Measurements from ENCODE around the gene CDKN2AIP. TPM values are rescaled to one million over a fixed set of nuclear protein-coding genes. Genes with fewer than 3 reads are reported as not detected.

The CDKN2AIP gene
- total and polyA plus RNA-seq, 2 donors (not counting 1 experiment from before 2014, with no cell fraction given) = 13.6 to 36.0 TPM

- H3K4me1 Mint-ChIP-seq = no peaks in the 10 kb centered on the region
- H3K4me3 ChIP-seq (ENCODE audit: control extremely low read depth in 1 of 5, extremely low read depth in 1 of 5, insufficient read depth in 1 of 5, low read depth in 2 of 5, low read length in 4 of 5) = no peak overlapping the region
- 98% methylated on average over 7 of the region's 7 CpGs for WGBS (ENCODE audit: insufficient coverage)
- no peak for ATAC-seq (ENCODE audit: low read depth)
- H3K4me1 ChIP-seq (ENCODE audit: control insufficient read depth in 2 of 2, insufficient read depth in 2 of 2, low read length in 2 of 2) = no peaks in the 10 kb centered on the region
- POLR2A ChIA-PET = no interaction called here
- intact Hi-C loops (cut with micrococcal nuclease) = no loop called here
- H3K27ac ChIP-seq (ENCODE audit: low read length in 2 of 2) = no peak overlapping the region
- H3K36me3 ChIP-seq (replicated peaks in 1 of 2; ENCODE audit: control extremely low read depth in 1 of 2, control insufficient read depth in 1 of 2, extremely low read depth in 1 of 2, insufficient read depth in 2 of 2, low read length in 1 of 2) = no peaks in the 10 kb centered on the region
- no peak overlapping the region for H3K4me2 ChIP-seq (replicated peaks; ENCODE audit: low read depth, low read length, poor library complexity, severe bottlenecking)
- no peak overlapping the region for H2AFZ ChIP-seq (ENCODE audit: insufficient read depth, low read depth, low read length, poor library complexity, severe bottlenecking)
- no peaks in the 10 kb centered on the region for H4K20me1 ChIP-seq (ENCODE audit: control insufficient read depth, insufficient read depth, low read length, poor library complexity, severe bottlenecking)
- no peak overlapping the region for H3K27ac Mint-ChIP-seq
- DNase-seq = no peak
- no peaks in the 10 kb centered on the region for H3K27me3 ChIP-seq (replicated peaks in 1 of 4; ENCODE audit: control extremely low read depth in 1 of 4, control insufficient read depth in 3 of 4, insufficient read depth in 4 of 4, low read length in 3 of 4)
- no peak overlapping the region for H3K4me3 Mint-ChIP-seq
- H3K9me3 ChIP-seq (ENCODE audit: control extremely low read depth in 1 of 3, control insufficient read depth in 2 of 3, insufficient read depth in 1 of 3, low read length in 2 of 3) = no peaks in the 10 kb centered on the region
- CTCF ChIA-PET = no interaction called here
- H3K27me3 Mint-ChIP-seq = peaks cover 20% of the 10 kb centered on the region
- no peaks in the 10 kb centered on the region for H3K79me2 ChIP-seq (ENCODE audit: control insufficient read depth, insufficient read depth, low read length)
- TF ChIP-seq EZH2 (IDR thresholded peaks at IDR 0.05; ENCODE audit: borderline replicate concordance, insufficient read depth, low read depth, low read length, poor library complexity, severe bottlenecking) (no peak), CTCF (IDR thresholded peaks at IDR 0.05) (no peak)
- no peak overlapping the region for H3K9ac ChIP-seq (ENCODE audit: low read length)
- no peaks in the 10 kb centered on the region for H3K9me3 Mint-ChIP-seq (ENCODE audit: insufficient read depth)
Measured at GRCh38 chr4:183429489-183429888, 14.9 kb upstream of the CDKN2AIP start.

GRCh38 chr4:183430317-183430993 is 14.0 kb upstream of the CDKN2AIP start:
- no peaks in the 10 kb centered on the region for H3K9me3 Mint-ChIP-seq (ENCODE audit: insufficient read depth)
- Histone ChIP-seq H3K79me2 (ENCODE audit: control insufficient read depth, insufficient read depth, low read length) (no peaks in the 10 kb centered on the region), H2AFZ (ENCODE audit: insufficient read depth, low read depth, low read length, poor library complexity, severe bottlenecking) (no peak overlapping the region), H3K4me3 (ENCODE audit: control extremely low read depth in 1 of 5, extremely low read depth in 1 of 5, insufficient read depth in 1 of 5, low read depth in 2 of 5, low read length in 4 of 5) (no peak overlapping the region), H3K4me2 (replicated peaks; ENCODE audit: low read depth, low read length, poor library complexity, severe bottlenecking) (no peak overlapping the region), H3K36me3 (replicated peaks in 1 of 2; ENCODE audit: control extremely low read depth in 1 of 2, control insufficient read depth in 1 of 2, extremely low read depth in 1 of 2, insufficient read depth in 2 of 2, low read length in 1 of 2) (no peaks in the 10 kb centered on the region), H3K9ac (ENCODE audit: low read length) (no peak overlapping the region), H3K27me3 (replicated peaks in 1 of 4; ENCODE audit: control extremely low read depth in 1 of 4, control insufficient read depth in 3 of 4, insufficient read depth in 4 of 4, low read length in 3 of 4) (no peaks in the 10 kb centered on the region), H3K9me3 (ENCODE audit: control extremely low read depth in 1 of 3, control insufficient read depth in 2 of 3, insufficient read depth in 1 of 3, low read length in 2 of 3) (no peaks in the 10 kb centered on the region), H3K4me1 (ENCODE audit: control insufficient read depth in 2 of 2, insufficient read depth in 2 of 2, low read length in 2 of 2) (no peaks in the 10 kb centered on the region), H3K27ac (ENCODE audit: low read length in 2 of 2) (no peak overlapping the region), H4K20me1 (ENCODE audit: control insufficient read depth, insufficient read depth, low read length, poor library complexity, severe bottlenecking) (no peaks in the 10 kb centered on the region)
- no peak for TF ChIP-seq CTCF (IDR thresholded peaks at IDR 0.05)
- TF ChIP-seq EZH2 (IDR thresholded peaks at IDR 0.05; ENCODE audit: borderline replicate concordance, insufficient read depth, low read depth, low read length, poor library complexity, severe bottlenecking) = no peak
- CTCF ChIA-PET = no interaction called here
- intact Hi-C loops (cut with micrococcal nuclease) = no loop called here
- no peak overlapping the region for H3K27ac Mint-ChIP-seq
- no peaks in the 10 kb centered on the region for H3K4me1 Mint-ChIP-seq
- WGBS (ENCODE audit: insufficient coverage) = 50% methylated on average over 8 of the region's 12 CpGs
- POLR2A ChIA-PET = no interaction called here
- H3K27me3 Mint-ChIP-seq = peaks cover 25% of the 10 kb centered on the region
- ATAC-seq (ENCODE audit: low read depth) (no peak), DNase-seq (no peak)
- no peak overlapping the region for H3K4me3 Mint-ChIP-seq
